HepG2 (cell line): ENCODE results near the gene JHY. TPM values are rescaled to one million over a fixed set of nuclear protein-coding genes. Genes with fewer than 3 reads are reported as not detected.

Experiments
- ATAC-seq: fragments of 200-7000 bp; cut with Tn5 transposase; 3 replicates; pipeline ENCODE4 v1.9.1; 2020; ENCODE audit warnings: mild to moderate bottlenecking, moderate library complexity
- BruUV-seq: library from RNA; stranded (reverse); fragments of 400-500 nt; replicated peaks from 2 replicates; lab custom pipeline; 2021; lab: Mats Ljungman, UMichigan
- CTCF ChIA-PET: fragments of 300-600 bp; formaldehyde crosslinking; extraction: SDS; loops from one replicate; lab custom pipeline; 2021; ENCODE audit warnings: low total read pairs, inconsistent platforms, low intra/inter-chr PET ratio; lab: Yijun Ruan, JAX
- POLR2A ChIA-PET: fragments of 350-600 bp; sonication (Branson Sonifier 250); formaldehyde crosslinking; loops from one replicate; lab custom pipeline; 2020; ENCODE audit warnings: antibody characterized with exemption, inconsistent platforms; lab: Yijun Ruan, JAX
- DNase-seq: peaks from one replicate; pipeline ENCODE4 v3.0.0-alpha.2; 2015; ENCODE audit warnings: low spot score
- FAIRE-seq: peaks from 3 replicates; lab custom pipeline; 2011; peaks lifted over from hg19 to GRCh38; lab: Jason Lieb, UNC
- H2AFZ ChIP-seq: one replicate; pipeline ENCODE4 v1.6.1; 2011; ENCODE audit warnings: low read length, inconsistent platforms
- H3K27ac ChIP-seq: fragments of 300-600 bp; 3 replicates; pipeline ENCODE4 v1.8.0; 2011; ENCODE audit warnings: mixed run types, mild to moderate bottlenecking, mixed read lengths, low read length, inconsistent platforms; ENCODE audit not compliant: insufficient read depth; ENCODE audit errors: extremely low read length
- H3K27me3 ChIP-seq, 2 experiments: fragments of 200-600 bp in 1 of 2; 2 replicates in 1 of 2; 3 replicates in 1 of 2; pipeline versions ENCODE4 v1.6.0 to v1.8.0; 2011; ENCODE audit warnings: low read length in 2 of 2, mild to moderate bottlenecking in 2 of 2, moderate library complexity in 2 of 2, inconsistent platforms in 1 of 2; ENCODE audit not compliant: insufficient read depth in 2 of 2, control insufficient read depth in 1 of 2
- H3K36me3 ChIP-seq, 2 experiments: fragments of 200-600 bp in 1 of 2; replicated peaks in 1 of 2; 2 replicates in 1 of 2; 3 replicates in 1 of 2; pipeline versions ENCODE4 v1.5.1 to v1.8.0; 2011; ENCODE audit warnings: low read length in 2 of 2, inconsistent platforms in 1 of 2; ENCODE audit not compliant: insufficient read depth in 2 of 2, control insufficient read depth in 1 of 2
- H3K4me1 ChIP-seq: 2 replicates; pipeline ENCODE4 v1.5.1; 2012; ENCODE audit warnings: low read length, inconsistent platforms; ENCODE audit not compliant: insufficient read depth
- H3K4me2 ChIP-seq: 2 replicates; pipeline ENCODE4 v1.6.0; 2011; ENCODE audit warnings: low read depth, low read length, inconsistent platforms
- H3K4me3 ChIP-seq, 3 experiments: fragments of 200-600 bp in 1 of 3; sonication (generic), shearing (Covaris generic) in 1 of 3; replicated peaks in 1 of 3; 2 replicates each; pipeline ENCODE4 v1.5.1; 2011 to 2016; ENCODE audit warnings: low read length in 3 of 3, inconsistent platforms in 2 of 3, low read depth in 2 of 3, mild to moderate bottlenecking in 2 of 3, control low read depth in 1 of 3, mixed read lengths in 1 of 3; ENCODE audit not compliant: insufficient read depth in 1 of 3
- H3K79me2 ChIP-seq: one replicate; pipeline ENCODE4 v1.6.1; 2011; ENCODE audit warnings: low read length, inconsistent platforms; ENCODE audit not compliant: insufficient read depth
- H3K9ac ChIP-seq: 2 replicates; pipeline ENCODE4 v1.6.0; 2011; ENCODE audit warnings: mild to moderate bottlenecking, low read depth, low read length, inconsistent platforms; ENCODE audit not compliant: insufficient read depth
- H3K9me3 ChIP-seq: 2 replicates; pipeline ENCODE4 v1.5.1; 2012; ENCODE audit warnings: mild to moderate bottlenecking, low read length
- H4K20me1 ChIP-seq: 2 replicates; pipeline ENCODE4 v1.6.0; 2011; ENCODE audit warnings: inconsistent platforms, mild to moderate bottlenecking, low read length, moderate library complexity; ENCODE audit not compliant: insufficient read depth
- AGO2 ChIP-seq: fragments of 200-400 bp; formaldehyde crosslinking; optimal IDR thresholded peaks from 2 replicates; pipeline ENCODE3; 2017; ENCODE audit warnings: mild to moderate bottlenecking, low read depth, low read length, moderate library complexity
- CCAR2 ChIP-seq: fragments of 200-400 bp; formaldehyde crosslinking; optimal IDR thresholded peaks from 2 replicates; pipeline ENCODE3; 2018; ENCODE audit warnings: low read depth, mild to moderate bottlenecking, low read length, moderate library complexity
- ELF1 ChIP-seq: sonication (generic); formaldehyde crosslinking; IDR thresholded peaks from 2 replicates; pipeline ENCODE4 v1.4.0; 2020; ENCODE audit warnings: missing genetic modification reagents
- GTF3A ChIP-seq: sonication (generic); formaldehyde crosslinking; conservative IDR thresholded peaks from 2 replicates; pipeline ENCODE4 v1.4.0; 2020; ENCODE audit warnings: mild to moderate bottlenecking, missing genetic modification reagents
- HMG20A ChIP-seq: IDR thresholded peaks from 2 replicates; pipeline ENCODE4 v1.6.1; 2016; ENCODE audit warnings: borderline replicate concordance
- MLLT10 ChIP-seq: sonication (generic); formaldehyde crosslinking; IDR thresholded peaks from 2 replicates; pipeline ENCODE4 v1.4.0; 2020; ENCODE audit warnings: missing genetic modification reagents
- NAIF1 ChIP-seq: sonication (generic); formaldehyde crosslinking; IDR thresholded peaks from 2 replicates; pipeline ENCODE4 v1.5.0; 2020; ENCODE audit warnings: mild to moderate bottlenecking, missing genetic modification reagents, borderline replicate concordance
- NFE2L2 ChIP-seq: fragments of 150-350 bp; IDR thresholded peaks from 2 replicates; pipeline ENCODE4 v1.6.1; 2014; ENCODE audit warnings: low read length
- POGZ ChIP-seq: sonication (generic); formaldehyde crosslinking; IDR thresholded peaks from 2 replicates; pipeline ENCODE4 v1.4.0; 2020; ENCODE audit warnings: mild to moderate bottlenecking, missing genetic modification reagents
- SIX1 ChIP-seq: sonication (generic); formaldehyde crosslinking; IDR thresholded peaks from 2 replicates; pipeline ENCODE4 v1.4.0; 2020; ENCODE audit warnings: missing genetic modification reagents, borderline replicate concordance
- SNAPC4 ChIP-seq: sonication (generic); formaldehyde crosslinking; IDR thresholded peaks from 2 replicates; pipeline ENCODE4 v1.4.0; 2020; ENCODE audit warnings: mild to moderate bottlenecking, missing genetic modification reagents
- TBP ChIP-seq: sonication (generic); formaldehyde crosslinking; IDR thresholded peaks from 2 replicates; pipeline ENCODE4 v1.5.0; 2020; ENCODE audit warnings: missing genetic modification reagents
- ZNF260 ChIP-seq: sonication (generic); formaldehyde crosslinking; IDR thresholded peaks from 2 replicates; pipeline ENCODE4 v1.4.0; 2020; ENCODE audit warnings: missing genetic modification reagents, low read depth, mild to moderate bottlenecking, borderline replicate concordance
- ZNF337 ChIP-seq: sonication (generic); formaldehyde crosslinking; IDR thresholded peaks from 2 replicates; pipeline ENCODE4 v1.5.1; 2020; ENCODE audit warnings: missing genetic modification reagents, low read depth, mild to moderate bottlenecking, borderline replicate concordance
- ZNF570 ChIP-seq: sonication (generic); formaldehyde crosslinking; IDR thresholded peaks from 2 replicates; pipeline ENCODE4 v1.4.0; 2020; ENCODE audit warnings: mild to moderate bottlenecking, missing genetic modification reagents, borderline replicate concordance
- ZNF710 ChIP-seq: sonication (generic); formaldehyde crosslinking; IDR thresholded peaks from 2 replicates; pipeline ENCODE4 v1.5.0; 2020; ENCODE audit warnings: mild to moderate bottlenecking, missing genetic modification reagents, borderline replicate concordance
- WGBS: methylation state at CpG from one replicate; pipeline ENCODE4 v1.1.6; 2017; ENCODE audit warnings: low lambda C conversion rate; 5-methylcytosine and 5-hydroxymethylcytosine counted together
- in situ Hi-C: cut with HindIII; loops from 2 replicates; pipeline ENCODE4 v1.10.0; 2017; ENCODE audit warnings: low pct_unique_long_range_greater_than_20kb; ENCODE audit not compliant: extremely low pct_ligation_motif_present
- intact Hi-C: fragments of 100-400 bp; cut with micrococcal nuclease; formaldehyde crosslinking; loops from one replicate; pipeline ENCODE4 v1.10.0; 2022; ENCODE audit not compliant: unreplicated experiment
- polyA plus RNA-seq, 8 experiments: library from polyadenylated mRNA; depleted of rRNA in 3 of 8; stranded (reverse) in 7 of 8; unstranded in 1 of 8; fragments of >200 nt; fragmentation: Illumina TruSeq in 4 of 8; extraction: Trizol in 4 of 8; gene quantifications; 2 replicates each; pipeline versions ENCODE4 v1.2.1 to v1.2.3, GENCODE V29; 2011 to 2016; ENCODE audit warnings: low read depth in 4 of 8, missing spikeins in 1 of 8, mixed read lengths in 1 of 8; ENCODE audit not compliant: insufficient read depth in 1 of 8
- total RNA-seq, 5 experiments: library from RNA; depleted of rRNA; stranded (reverse); fragments of >200 nt; fragmentation: Illumina TruSeq; extraction: Trizol; gene quantifications; 2 replicates each; pipeline ENCODE4 v1.2.3, GENCODE V29; 2016; ENCODE audit warnings: low read depth in 1 of 5

The JHY gene
- total and polyA plus RNA-seq, 2 of the 13 experiments (the other 11 are each of a cell fraction or from before 2014, with no cell fraction given) = not detected

GRCh38 chr11:122920579-122920978, 38.0 kb downstream of the JHY start:
- Histone ChIP-seq H3K4me2 (no peak overlapping the region), H3K4me1 (no peaks in the 10 kb centered on the region), H3K9ac (no peak overlapping the region), H4K20me1 (no peaks in the 10 kb centered on the region), H3K27me3 (peaks cover 0 to 19% of the 10 kb centered on the region in 2 experiments; a peak in 1 of 5 replicates), H3K79me2 (no peaks in the 10 kb centered on the region), H3K4me3 (no peak overlapping the region), H3K36me3 (no peaks in the 10 kb centered on the region), H2AFZ (no peak overlapping the region), H3K9me3 (no peaks in the 10 kb centered on the region), H3K27ac (no peak overlapping the region)
- TF ChIP-seq CCAR2 (no peak), HMG20A (CRISPR knock-in tag) (no peak), NAIF1 (CRISPR knock-in tag) (no peak), GTF3A (CRISPR knock-in tag) (no peak), ZNF337 (CRISPR knock-in tag) (no peak), ZNF260 (no peak), AGO2 (no peak), ZNF570 (CRISPR knock-in tag) (no peak), SIX1 (CRISPR knock-in tag) (no peak), POGZ (CRISPR knock-in tag) (no peak), TBP (CRISPR knock-in tag) (no peak), NFE2L2 (no peak), ZNF710 (no peak), ELF1 (CRISPR knock-in tag) (no peak), SNAPC4 (CRISPR knock-in tag) (no peak), MLLT10 (no peak)
- in situ Hi-C loops = no loop called here
- CTCF ChIA-PET = no interaction called here
- FAIRE-seq (no peak), DNase-seq (no peak), ATAC-seq (no peak)
- intact Hi-C loops = no loop called here
- POLR2A ChIA-PET = no interaction called here
- BruUV-seq = no TSS peak
- 0% methylated on average over 5 of the region's 5 CpGs for WGBS
